HG03558 (cell line): ENCODE results near the gene SPC24.
A peak's percentile ranks its signal among the peaks of the same experiment; 100 is the strongest.

Source experiments
- ATAC-seq: cut with Tn5 transposase; IDR thresholded peaks from one replicate; pipeline ENCODE4 v1.9.1; 2021; ENCODE audit warnings: moderate number of reproducible peaks; ENCODE audit not compliant: unreplicated experiment; ENCODE audit errors: extremely low read depth

SPC24 gene, protein sequence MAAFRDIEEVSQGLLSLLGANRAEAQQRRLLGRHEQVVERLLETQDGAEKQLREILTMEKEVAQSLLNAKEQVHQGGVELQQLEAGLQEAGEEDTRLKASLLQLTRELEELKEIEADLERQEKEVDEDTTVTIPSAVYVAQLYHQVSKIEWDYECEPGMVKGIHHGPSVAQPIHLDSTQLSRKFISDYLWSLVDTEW

DNA sequence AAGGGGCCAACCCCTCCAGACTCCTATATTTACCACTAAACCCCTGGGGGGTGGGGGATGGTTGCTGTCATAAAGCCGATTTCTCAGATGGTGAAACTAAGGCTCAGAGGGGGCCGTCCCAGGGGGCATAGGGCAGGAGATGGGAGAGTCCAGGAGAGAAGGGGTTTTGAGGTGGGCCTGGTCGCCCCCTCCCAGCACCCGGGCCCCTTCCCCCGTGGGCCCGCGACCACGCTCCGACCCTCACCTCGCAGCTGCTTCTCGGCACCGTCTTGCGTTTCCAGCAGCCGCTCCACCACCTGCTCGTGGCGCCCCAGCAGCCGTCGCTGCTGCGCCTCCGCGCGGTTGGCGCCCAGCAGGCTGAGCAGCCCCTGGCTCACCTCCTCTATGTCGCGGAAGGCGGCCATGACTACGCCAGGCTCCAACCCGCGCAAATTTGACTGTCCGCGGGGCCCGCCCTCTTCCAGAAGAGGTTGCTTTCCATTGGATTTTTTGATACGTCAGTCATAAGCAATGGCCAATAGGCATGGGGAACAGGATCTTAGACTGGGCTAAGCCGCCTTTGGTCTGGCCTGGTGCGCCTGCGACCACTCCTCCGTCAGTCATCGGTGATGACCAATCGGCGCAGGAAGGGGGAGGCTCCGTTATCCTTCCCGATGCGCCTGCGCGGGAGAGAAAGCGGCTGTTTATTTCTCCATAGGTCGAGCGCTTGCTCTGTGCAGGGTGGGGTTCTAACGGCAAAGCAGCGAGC, at the start of gene SPC24:
Gene SPC24 (minus strand): TSS at position 410 of the 748 bp plus-strand sequence. CDS start 6 bp downstream, at position 404.
- ATAC-seq: peak; percentile 89

- ATAC-seq: no peak
These were observed 49.4 kb upstream of the SPC24 start for GRCh38 chr19:11204943-11205349.

- ATAC-seq: no peak
These were observed 48.6 kb upstream of the SPC24 start for GRCh38 chr19:11204076-11204602.

DNA sequence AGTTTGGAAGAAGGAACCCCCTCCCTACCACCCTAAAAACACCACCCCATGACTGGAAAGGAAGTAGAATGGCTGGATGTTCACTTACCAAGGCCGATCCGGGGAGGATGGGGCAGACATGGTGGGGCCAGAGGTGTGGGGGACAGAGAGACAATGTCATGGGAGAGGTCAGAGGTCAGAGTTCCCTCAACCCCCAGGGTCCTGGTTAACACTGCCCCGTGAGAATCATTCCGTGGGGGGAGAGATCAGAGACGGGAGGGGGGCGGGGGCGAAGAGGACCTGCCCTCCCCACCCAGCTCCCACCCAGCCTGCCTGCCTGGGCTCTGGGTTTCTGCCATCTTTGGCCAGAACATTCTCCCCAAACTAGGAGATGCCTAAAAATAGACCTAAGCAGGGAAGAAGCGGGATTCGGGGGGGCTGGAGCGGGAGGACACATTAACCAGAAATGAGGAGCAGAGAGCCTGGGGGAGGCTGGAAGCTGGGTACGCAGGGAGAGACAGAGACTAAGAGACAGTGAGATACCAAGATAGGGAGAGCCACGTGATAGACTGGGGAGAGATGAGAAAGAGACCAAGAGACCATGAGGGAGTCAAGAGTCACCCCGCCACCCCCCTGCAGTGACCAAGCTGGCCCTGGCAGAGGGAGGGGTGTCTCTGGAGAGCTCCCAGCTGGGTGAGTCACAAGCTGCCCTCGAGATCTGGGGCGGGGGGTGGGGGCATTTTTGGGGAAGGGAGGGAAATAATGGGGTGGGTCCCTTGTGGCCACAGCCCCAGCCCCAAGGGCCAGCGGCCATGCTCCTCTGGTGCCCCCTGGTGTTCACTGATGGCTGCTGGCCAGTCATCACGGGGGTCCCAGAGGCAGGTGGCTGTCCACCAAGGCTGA, 47.9 kb upstream of the SPC24 start:
- ATAC-seq: no peak

GRCh38 chr19:11202488-11203193, 47.1 kb upstream of the SPC24 start:
- no peak for ATAC-seq

GRCh38 chr19:11201791-11202190, 46.2 kb upstream of the SPC24 start:
- ATAC-seq: no peak

GRCh38 chr19:11200931-11201330, 45.3 kb upstream of the SPC24 start:
- ATAC-seq: no peak

GRCh38 chr19:11200015-11200574, 44.5 kb upstream of the SPC24 start:
- no peak for ATAC-seq

GRCh38 chr19:11199517-11199916, 43.9 kb upstream of the SPC24 start:
- no peak for ATAC-seq

DNA sequence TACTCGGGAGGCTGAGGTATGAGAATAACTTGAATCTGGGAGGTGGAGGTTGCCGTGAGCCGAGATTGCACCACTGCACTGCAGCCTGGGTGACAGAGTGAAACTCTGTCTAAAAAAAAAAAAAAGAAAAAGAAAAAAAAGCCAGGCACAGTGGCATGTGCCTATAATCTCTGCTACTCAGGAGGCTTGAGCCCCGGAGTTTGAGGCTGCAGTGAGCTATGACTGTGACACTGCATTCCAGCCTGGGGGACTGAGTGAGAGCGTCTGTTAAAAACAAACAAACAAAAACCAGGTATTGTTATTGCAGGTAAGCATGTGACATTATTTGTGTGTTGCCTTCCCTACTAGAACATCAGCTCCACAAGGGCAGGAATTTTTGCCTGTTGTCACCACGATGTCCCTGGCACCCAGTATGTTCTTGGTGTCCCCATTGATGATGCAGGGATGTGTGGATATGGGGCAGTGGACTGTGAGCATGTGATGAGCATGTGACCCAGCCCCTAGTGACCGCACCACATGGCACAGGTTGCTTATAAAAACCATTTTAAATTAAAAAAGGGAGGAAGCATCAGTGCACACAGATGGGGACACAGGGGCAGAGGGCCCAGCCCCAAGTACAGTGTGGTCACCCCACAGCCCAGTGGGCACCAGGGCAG, 43.3 kb upstream of the SPC24 start:
- no peak for ATAC-seq

GRCh38 chr19:11198175-11198534, 42.6 kb upstream of the SPC24 start:
- no peak for ATAC-seq

- ATAC-seq: no peak
These were observed 42.0 kb upstream of the SPC24 start, which contains the start of gene KANK2 for GRCh38 chr19:11197291-11198174. KANK2 (minus strand) TSS chr19:11197545; CDS start chr19:11194511, 3,034 bp downstream.

DNA sequence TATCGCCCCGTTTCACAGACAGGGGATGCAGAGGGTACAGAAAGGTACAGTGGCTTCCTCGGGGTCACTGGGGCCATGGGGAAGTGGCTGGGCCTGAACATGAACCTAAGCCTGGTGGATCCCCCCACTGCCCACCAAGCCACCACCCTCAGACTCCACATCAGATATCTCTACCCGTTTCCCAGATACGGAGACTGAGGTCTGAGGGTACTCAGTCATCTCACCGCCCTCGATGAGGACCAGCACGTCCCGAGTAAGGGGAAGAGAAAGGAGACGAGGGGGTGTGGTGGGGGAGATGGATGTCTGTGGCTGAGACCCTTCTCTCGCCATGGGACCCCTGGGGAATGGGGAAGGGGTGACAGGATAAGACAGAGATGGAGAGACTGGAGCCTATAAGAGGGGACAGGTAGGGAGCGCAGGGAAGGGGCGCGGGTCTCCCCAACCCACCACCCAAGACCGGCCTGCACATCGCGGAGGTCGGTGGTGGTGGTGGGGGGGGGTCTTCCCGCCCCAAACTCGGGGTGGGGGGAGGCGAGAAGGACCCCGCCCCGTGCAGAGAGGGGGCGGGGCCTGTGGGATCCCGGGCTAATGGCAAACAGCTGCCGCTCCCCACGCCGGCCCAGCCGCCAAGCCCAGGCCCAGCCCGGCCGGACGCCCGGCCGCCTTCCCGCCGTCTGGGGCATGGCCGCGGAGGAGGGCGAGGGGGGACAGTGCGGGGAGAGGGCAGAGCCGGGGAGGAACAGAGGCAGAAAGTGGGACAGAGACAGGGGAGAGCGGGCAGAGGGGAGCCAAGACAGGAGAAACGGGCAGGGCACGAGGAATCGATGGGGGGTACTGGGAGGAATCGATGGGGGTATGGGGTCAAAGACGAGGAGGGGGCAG, 41.1 kb upstream of the SPC24 start:
- no peak for ATAC-seq

DNA sequence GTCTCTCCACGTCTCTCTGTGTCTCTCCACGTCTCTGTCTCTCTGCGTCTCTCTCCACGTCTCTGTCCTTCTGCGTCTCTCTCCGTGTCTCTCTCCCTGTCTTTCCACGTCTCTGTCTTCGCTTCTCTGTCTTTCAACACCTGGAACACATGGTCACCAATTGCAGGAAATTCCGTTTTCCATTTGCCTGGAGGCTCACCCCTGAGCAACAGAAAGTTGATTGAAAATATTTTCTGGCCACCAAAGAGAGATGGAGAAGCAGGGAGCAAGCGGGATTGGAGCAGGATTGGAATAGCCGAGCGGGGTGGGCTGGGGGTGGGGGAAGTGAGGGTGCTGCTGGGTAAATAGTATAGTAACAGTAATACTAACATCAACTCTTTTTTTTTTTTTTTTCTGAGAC, 40.1 kb upstream of the SPC24 start:
- no peak for ATAC-seq

DNA sequence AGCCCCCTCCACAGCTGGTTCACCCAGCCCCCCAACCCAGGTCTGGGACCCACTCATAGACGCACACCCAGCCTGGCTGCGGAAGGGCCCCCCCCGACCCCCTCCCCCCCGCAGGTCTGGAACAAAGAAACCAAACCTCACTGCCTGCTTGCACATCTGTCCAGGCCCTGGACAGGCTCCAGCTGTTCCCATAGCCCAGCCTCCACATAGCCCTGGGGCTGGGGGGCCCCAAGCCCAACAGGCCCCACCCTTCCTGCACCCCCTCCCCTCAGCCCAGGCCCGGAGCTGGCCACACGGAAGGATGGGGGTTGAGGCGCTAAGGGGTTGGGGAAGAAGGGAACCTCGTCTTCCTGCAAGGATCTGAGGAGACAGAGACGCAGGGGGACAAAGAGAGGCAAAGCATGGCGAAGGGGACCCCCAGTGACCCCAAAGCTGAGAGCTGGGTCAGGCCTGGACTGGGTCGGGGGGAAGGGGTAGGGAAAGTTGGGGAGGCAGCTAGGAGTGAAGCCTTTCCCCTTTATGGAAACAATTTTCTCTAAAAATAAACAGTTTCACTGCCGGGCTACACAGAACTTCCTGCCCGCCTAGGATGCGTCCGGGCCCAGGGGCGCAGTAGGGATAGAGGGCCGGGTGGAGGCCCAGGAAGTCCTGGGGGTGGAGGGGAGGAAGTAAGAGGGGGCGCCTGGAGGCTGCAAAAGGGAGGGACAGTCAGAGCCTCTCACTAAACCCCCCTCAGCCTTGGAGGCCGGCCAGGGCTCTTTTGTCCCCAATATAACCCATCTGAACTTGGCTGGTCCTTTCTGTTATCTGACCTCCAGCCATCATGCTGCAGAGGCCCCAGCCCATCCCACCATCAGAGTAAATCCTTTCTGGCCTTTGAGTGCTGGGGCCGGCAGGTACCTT, 39.3 kb upstream of the SPC24 start:
- ATAC-seq: no peak

GRCh38 chr19:11194173-11194572, 38.6 kb upstream of the SPC24 start:
- no peak for ATAC-seq
